ENCODE results near the gene ZNF555. TPM values are rescaled to one million over a fixed set of nuclear protein-coding genes. Genes with fewer than 3 reads are reported as not detected.

The ZNF555 gene
- total RNA-seq, 1 donor from 2014 or later, result 0.66 TPM

DNA sequence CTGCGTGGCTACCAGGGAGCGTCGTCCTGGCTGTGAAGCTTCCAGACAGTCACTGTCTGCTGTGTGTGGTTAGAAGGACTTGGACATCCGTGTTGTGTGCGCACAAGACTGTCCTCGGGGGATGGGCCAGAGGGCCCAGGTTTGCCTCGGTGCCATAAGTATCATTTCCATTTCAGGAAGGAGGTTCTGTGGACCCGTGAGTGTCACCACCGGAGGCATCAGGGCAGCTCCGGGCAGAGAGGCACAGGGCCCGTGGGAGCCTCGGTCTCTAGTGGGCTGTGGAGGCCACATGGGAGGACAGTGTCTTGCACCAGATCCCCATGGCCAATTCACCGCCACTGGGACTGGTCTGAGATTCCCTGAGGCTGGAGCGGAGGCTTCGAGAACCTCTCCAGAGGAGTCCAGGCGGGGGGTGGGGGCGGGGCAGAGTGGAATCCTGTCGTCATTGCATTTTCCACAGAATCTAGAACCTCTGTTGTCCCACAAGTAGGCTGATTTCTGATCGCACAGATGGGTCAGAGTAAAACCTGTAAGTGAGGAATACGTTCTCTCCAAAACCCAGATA is 65.4 kb downstream of the ZNF555 start:
- H3K4me3 Mint-ChIP-seq (ENCODE audit: low read depth), result no peak overlapping the region
- H3K27ac Mint-ChIP-seq, result no peak overlapping the region
- no peak for DNase-seq (ENCODE audit: low spot score)
- peaks cover 25% of the 10 kb centered on the region for H3K36me3 Mint-ChIP-seq (ENCODE audit: low read depth)
- H3K4me1 Mint-ChIP-seq (ENCODE audit: low read depth), result peaks cover 9% of the 10 kb centered on the region
- H3K9me3 Mint-ChIP-seq, result peaks cover 20% of the 10 kb centered on the region
- intact Hi-C loops (cut with micrococcal nuclease), result no loop called here
- no peaks in the 10 kb centered on the region for H3K27me3 Mint-ChIP-seq (ENCODE audit: low read depth)

Other genes starting within 250 kb of the ZNF555 start
- gene GNG7, start 138.8 kb upstream of the ZNF555 start, total RNA-seq, result 0.16 TPM in 2 replicates
- 0.28 and 0.39 TPM in 2 replicates for gene DIRAS1, start 120.1 kb upstream of the ZNF555 start, total RNA-seq
- 39.1 and 39.4 TPM in 2 replicates for gene SLC39A3, start 101.5 kb upstream of the ZNF555 start, total RNA-seq
- 64.3 and 67.3 TPM in 2 replicates for gene SGTA, start 58.2 kb upstream of the ZNF555 start, total RNA-seq
- 178 TPM in 2 replicates for gene THOP1, start 56.0 kb upstream of the ZNF555 start, total RNA-seq
- 2.3 and 2.4 TPM in 2 replicates for gene ZNF554, start 21.6 kb upstream of the ZNF555 start, total RNA-seq
- not detected in 2 replicates for gene ZNF556, start 25.9 kb downstream of the ZNF555 start, total RNA-seq
- 2.7 and 3.1 TPM in 2 replicates for gene ZNF57, start 59.5 kb downstream of the ZNF555 start, total RNA-seq
- gene ZNF77, start 103.5 kb downstream of the ZNF555 start, total RNA-seq, result 3.5 and 4.0 TPM in 2 replicates
- 1.4 and 1.5 TPM in 2 replicates for gene TLE6, start 136.1 kb downstream of the ZNF555 start, total RNA-seq
- 2.2 and 2.4 TPM in 2 replicates for gene TLE2, start 187.8 kb downstream of the ZNF555 start, total RNA-seq
- 428 and 432 TPM in 2 replicates for gene TLE5, start 221.0 kb downstream of the ZNF555 start, total RNA-seq